22Rv1 (cell line): Measurements from ENCODE around the gene DLEC1.

Experiments used
- H3K27ac ChIP-seq: fragments of 450-650 bp; 2 replicates; pipeline ENCODE4 v1.5.1; 2017
- ZFX ChIP-seq: fragments of 450-650 bp; IDR thresholded peaks from 2 replicates; pipeline ENCODE4 v1.6.1; 2017; ENCODE audit warnings: antibody characterized with exemption, borderline replicate concordance
- TF ChIP-seq, protein P1 (sequence below): fragments of 450-650 bp; IDR thresholded peaks from 2 replicates; pipeline ENCODE4 v1.5.1; 2017; ENCODE audit warnings: mild to moderate bottlenecking

DLEC1 gene

DNA sequence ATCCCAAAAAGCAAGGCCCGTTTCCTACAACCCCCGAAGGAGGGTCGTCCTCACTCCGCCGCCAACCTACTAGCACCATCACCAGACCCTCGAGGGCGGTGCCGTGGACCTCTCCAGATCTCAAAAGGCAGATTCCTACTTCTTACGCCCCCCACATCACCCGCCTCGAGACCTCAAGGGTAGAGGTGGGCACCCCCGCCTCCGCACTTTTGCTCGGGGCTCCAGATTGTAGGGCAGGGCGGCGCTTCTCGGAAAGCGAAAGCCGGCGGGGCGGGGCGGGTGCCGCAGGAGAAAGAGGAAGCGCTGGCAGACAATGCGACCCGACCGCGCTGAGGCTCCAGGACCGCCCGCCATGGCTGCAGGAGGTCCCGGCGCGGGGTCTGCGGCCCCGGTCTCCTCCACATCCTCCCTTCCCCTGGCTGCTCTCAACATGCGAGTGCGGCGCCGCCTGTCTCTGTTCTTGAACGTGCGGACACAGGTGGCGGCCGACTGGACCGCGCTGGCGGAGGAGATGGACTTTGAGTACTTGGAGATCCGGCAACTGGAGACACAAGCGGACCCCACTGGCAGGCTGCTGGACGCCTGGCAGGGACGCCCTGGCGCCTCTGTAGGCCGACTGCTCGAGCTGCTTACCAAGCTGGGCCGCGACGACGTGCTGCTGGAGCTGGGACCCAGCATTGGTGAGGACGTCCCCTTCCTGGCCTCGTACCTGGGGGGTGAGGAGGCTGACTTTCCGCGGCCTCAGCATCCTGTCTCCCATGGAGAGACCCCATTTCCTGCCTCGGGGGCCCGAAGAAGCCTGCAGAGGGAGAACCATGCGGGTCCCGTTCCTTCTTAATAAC lies 99.6 kb downstream of the DLEC1 start, which contains the start of gene MYD88:
MYD88 (plus strand) TSS at position 313 of the 842 bp plus-strand sequence; CDS start at position 353, 40 bp downstream.
- no peak for TF ChIP-seq ZFX
- TF ChIP-seq, protein P1, sequence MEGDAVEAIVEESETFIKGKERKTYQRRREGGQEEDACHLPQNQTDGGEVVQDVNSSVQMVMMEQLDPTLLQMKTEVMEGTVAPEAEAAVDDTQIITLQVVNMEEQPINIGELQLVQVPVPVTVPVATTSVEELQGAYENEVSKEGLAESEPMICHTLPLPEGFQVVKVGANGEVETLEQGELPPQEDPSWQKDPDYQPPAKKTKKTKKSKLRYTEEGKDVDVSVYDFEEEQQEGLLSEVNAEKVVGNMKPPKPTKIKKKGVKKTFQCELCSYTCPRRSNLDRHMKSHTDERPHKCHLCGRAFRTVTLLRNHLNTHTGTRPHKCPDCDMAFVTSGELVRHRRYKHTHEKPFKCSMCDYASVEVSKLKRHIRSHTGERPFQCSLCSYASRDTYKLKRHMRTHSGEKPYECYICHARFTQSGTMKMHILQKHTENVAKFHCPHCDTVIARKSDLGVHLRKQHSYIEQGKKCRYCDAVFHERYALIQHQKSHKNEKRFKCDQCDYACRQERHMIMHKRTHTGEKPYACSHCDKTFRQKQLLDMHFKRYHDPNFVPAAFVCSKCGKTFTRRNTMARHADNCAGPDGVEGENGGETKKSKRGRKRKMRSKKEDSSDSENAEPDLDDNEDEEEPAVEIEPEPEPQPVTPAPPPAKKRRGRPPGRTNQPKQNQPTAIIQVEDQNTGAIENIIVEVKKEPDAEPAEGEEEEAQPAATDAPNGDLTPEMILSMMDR: no peak
- peak within 1 kb of the TSS; percentile 77 for H3K27ac ChIP-seq

- H3K27ac ChIP-seq: no peak overlapping the region
Observed at GRCh38 chr3:38139191-38139590, 100.2 kb downstream of the DLEC1 start.

DNA sequence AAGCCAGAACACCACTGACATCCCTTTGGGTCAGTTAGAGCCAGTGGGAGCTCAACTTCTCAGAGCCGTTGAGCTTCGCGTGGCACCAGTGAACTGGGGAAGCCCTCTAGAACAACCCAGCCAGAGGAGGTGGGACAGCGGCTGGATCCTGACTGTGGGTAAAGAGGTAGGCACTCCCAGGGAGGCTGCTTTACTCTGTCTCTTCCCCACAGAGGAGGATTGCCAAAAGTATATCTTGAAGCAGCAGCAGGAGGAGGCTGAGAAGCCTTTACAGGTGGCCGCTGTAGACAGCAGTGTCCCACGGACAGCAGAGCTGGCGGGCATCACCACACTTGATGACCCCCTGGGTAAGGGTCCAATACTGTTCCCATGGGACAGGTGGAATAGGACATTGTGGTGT lies 100.6 kb downstream of the DLEC1 start:
- H3K27ac ChIP-seq: no peak overlapping the region
- TF ChIP-seq ZFX: no peak

More at GRCh38 chr3:38139191-38139590, 100.2 kb downstream of the DLEC1 start:
- no peak for TF ChIP-seq ZFX
- TF ChIP-seq, protein P1: no peak

DNA sequence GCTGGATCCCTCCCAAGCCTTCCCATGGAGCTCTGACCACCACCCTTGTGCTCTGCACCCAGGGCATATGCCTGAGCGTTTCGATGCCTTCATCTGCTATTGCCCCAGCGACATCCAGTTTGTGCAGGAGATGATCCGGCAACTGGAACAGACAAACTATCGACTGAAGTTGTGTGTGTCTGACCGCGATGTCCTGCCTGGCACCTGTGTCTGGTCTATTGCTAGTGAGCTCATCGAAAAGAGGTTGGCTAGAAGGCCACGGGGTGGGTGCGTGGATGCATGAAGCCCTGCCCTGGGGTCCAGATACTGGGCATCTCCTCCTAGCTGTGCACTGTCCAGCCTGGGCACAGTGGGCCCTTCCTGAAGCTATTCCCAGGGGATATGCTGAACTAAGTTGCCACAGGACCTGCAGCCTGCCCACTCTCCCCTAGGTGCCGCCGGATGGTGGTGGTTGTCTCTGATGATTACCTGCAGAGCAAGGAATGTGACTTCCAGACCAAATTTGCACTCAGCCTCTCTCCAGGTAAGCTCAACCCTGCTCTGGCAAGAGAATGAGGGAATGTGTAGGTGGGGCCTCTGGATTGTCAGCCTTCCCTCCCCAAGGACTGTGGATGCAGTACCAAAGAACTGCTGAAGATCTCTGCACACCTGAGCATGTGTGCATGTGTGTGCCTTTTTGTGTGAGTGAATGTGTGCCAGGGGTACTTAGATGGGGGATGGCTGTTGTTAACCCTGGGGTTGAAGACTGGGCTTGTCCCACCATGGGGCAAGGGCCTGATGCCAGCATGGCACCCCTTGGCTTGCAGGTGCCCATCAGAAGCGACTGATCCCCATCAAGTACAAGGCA lies 101.5 kb downstream of the DLEC1 start:
- H3K27ac ChIP-seq: no peak overlapping the region
- TF ChIP-seq, protein P1: no peak
- TF ChIP-seq ZFX: no peak

DNA sequence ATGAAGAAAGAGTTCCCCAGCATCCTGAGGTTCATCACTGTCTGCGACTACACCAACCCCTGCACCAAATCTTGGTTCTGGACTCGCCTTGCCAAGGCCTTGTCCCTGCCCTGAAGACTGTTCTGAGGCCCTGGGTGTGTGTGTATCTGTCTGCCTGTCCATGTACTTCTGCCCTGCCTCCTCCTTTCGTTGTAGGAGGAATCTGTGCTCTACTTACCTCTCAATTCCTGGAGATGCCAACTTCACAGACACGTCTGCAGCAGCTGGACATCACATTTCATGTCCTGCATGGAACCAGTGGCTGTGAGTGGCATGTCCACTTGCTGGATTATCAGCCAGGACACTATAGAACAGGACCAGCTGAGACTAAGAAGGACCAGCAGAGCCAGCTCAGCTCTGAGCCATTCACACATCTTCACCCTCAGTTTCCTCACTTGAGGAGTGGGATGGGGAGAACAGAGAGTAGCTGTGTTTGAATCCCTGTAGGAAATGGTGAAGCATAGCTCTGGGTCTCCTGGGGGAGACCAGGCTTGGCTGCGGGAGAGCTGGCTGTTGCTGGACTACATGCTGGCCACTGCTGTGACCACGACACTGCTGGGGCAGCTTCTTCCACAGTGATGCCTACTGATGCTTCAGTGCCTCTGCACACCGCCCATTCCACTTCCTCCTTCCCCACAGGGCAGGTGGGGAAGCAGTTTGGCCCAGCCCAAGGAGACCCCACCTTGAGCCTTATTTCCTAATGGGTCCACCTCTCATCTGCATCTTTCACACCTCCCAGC lies 102.4 kb downstream of the DLEC1 start:
- TF ChIP-seq ZFX: no peak
- TF ChIP-seq, protein P1: no peak
- H3K27ac ChIP-seq: no peak overlapping the region

GRCh38 chr3:38141952-38142273 lies 102.9 kb downstream of the DLEC1 start:
- TF ChIP-seq, protein P1: no peak
- TF ChIP-seq ZFX: no peak
- no peak overlapping the region for H3K27ac ChIP-seq

GRCh38 chr3:38142959-38143358 lies 104.0 kb downstream of the DLEC1 start:
- no peak for TF ChIP-seq ZFX
- no peak overlapping the region for H3K27ac ChIP-seq
